Measurements from ENCODE around the gene FAM222A.

Gene FAM222A

DNA sequence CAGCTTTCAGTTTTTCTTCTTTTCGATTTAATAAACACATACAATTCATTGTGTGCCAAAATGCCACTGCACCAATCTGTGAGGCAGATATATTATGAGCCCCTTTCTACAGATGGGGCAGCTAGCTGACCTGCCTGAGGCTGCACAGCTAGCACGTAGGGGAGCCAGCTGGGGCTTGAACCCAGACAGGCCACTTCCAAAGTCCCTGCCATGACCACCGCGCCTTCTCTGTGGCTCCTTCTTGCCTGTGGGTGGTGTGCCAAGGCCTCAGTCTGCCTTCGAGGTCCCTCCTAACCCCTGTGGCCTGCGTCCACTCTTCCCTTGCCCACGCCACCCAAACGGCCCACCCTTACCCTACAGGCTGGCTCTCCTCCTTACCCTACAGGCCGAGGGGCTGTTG, 16.2 kb downstream of the FAM222A start:
- no peak overlapping the region for H3K4me3 Mint-ChIP-seq
- DNase-seq (ENCODE audit: low spot score in 2 of 2) (no peak), ATAC-seq (ENCODE audit: low read depth) (no peak)
- H3K9me3 Mint-ChIP-seq: no peaks in the 10 kb centered on the region
- H3K4me1 Mint-ChIP-seq: no peaks in the 10 kb centered on the region
- H3K27ac Mint-ChIP-seq: no peak overlapping the region
- H3K36me3 Mint-ChIP-seq: no peaks in the 10 kb centered on the region
- H3K27me3 Mint-ChIP-seq: peaks cover 6% of the 10 kb centered on the region

DNA sequence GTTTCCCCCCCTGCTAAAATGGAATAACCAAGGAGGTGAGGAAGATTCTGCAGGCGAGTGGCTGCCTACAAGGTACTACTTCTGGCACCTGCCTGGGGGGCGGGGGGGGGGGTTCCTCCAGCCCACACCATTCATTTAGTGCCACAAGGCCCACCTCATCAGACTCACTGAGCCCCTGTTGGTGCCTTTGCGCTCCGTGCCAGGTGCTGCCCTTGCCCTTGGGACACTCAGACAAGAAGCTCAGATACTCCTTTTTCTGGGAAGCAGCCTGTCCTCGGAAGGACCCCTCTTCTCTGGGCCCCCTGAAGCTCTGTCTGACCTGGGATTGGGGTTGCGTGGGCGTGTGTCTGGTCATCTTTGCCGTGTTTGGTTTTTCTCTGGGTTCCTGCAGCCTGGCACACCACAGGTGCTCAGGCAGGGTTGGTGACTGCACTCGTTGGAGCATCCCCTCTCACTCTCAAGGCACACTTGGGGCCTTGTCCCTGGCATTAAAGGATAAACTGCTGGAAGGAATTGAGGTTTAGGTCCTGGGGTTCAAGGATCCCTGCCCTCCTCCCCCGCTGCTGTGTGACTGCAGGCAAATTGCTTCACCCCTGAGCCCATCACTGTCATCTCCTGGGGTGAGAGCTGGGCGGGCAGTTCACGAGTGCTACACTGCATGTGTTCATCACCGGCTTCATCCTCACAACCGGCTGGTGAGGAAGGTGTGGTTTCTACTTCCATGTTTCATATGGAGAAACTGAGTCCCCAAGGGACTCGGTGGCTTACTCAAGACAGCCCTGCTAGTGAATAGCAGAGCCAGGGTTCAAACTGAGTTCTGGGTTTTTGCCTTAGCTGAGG, 16.9 kb downstream of the FAM222A start:
- Mint-ChIP-seq H3K4me3 (no peak overlapping the region), H3K27ac (no peak overlapping the region), H3K36me3 (no peaks in the 10 kb centered on the region), H3K9me3 (no peaks in the 10 kb centered on the region), H3K4me1 (no peaks in the 10 kb centered on the region), H3K27me3 (peaks cover 9% of the 10 kb centered on the region)
- ATAC-seq (ENCODE audit: low read depth) (no peak), DNase-seq (ENCODE audit: low spot score in 2 of 2) (no peak)

DNA sequence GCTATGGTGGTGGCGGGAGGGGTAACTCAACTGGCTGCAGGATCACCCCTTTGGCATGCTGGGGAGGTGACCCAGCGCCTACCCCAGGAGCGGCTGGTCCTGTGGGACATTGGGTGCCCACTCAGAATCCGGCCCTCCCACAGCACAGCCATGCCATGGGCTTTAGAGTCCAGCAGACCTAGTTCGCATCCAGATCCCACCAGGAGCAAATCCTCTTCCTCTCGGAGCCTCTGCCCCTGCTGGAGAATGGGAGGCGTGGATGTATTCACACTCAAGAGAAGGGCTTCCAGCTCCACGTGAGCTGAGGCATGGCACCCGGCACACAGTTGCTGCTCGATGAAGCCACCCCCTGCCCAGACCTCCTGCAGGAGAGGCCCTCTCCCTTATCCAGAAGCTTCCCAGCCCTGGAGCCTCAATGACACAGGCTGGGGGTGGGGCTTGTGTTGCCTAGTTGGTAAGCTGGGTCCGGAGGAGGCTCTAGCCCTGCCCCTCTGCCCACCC, 17.7 kb downstream of the FAM222A start:
- ATAC-seq (ENCODE audit: low read depth) (no peak), DNase-seq (ENCODE audit: low spot score in 2 of 2) (no peak)
- H3K4me3 Mint-ChIP-seq: no peak overlapping the region
- H3K27me3 Mint-ChIP-seq: peaks cover 9% of the 10 kb centered on the region
- no peaks in the 10 kb centered on the region for H3K9me3 Mint-ChIP-seq
- H3K4me1 Mint-ChIP-seq: no peaks in the 10 kb centered on the region
- no peaks in the 10 kb centered on the region for H3K36me3 Mint-ChIP-seq
- H3K27ac Mint-ChIP-seq: no peak overlapping the region

DNA sequence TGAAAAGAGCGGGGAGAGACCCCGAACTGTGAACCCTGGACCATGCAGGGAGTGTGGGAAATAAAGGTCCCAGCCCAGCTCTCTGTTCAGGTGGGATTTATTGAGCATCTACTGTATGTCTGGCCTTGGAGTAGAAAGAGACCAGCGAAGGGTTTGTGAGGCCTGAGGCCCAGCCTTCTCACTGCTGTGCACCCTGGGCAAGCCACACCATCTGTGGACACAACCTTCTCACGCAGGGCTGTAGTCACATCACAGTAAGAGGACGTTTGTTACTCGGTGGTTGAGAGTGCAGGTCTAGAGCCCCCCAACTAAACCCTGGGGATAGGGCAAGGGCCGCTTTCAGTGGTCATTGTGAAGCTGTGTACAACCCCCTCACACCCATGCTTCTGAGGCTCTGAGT, 18.2 kb downstream of the FAM222A start:
- Mint-ChIP-seq H3K4me3 (no peak overlapping the region), H3K27ac (no peak overlapping the region), H3K9me3 (no peaks in the 10 kb centered on the region), H3K36me3 (no peaks in the 10 kb centered on the region), H3K27me3 (peaks cover 14% of the 10 kb centered on the region), H3K4me1 (no peaks in the 10 kb centered on the region)
- DNase-seq (ENCODE audit: low spot score in 2 of 2): no peak
- ATAC-seq (ENCODE audit: low read depth): no peak

DNA sequence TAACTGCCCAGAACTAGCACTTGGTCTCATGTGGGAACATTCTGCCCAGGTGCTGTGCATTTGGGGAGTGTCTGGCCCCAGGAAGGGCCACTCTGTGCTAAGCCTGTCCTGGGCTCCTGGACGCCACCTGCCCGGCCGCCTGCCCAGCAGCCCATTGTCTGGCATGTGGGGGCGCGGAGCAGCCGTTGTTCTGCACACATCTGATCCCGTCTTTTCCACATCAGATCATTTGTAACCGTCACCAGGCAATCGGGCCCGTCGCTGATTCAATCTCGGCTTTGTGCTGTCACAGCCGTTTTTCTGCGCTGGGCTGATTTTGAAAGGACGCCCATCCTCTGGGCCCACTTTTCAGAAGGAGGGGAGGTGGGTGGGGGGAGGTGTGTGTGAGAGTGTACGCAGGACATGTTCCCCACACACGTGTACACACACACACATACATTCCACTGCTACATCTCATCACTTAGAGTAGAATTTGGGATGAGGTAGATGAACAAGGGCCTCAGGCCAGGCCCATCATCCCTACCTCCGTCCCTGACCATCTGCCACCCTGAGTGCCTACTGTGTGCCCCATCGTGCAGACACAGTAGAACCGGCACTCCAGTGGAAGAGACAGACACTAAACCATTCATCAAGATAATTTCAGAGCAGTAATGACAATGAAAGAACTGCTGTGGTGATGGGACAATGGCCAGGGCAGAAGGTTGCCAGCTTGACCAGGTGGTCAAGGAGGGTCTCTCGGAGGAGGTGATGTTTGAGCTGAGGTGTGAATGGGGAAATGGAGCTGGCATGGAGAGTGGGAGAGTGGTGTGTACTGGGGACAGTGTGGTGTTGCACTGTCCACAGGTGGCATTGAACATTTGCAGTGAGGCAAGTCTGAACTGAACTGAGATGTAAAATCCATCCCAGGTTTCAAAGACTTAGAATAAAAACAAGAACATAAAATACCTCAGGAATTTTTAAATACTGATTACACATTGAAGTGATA, 19.0 kb downstream of the FAM222A start:
- DNase-seq (ENCODE audit: low spot score in 2 of 2) (no peak), ATAC-seq (ENCODE audit: low read depth) (no peak)
- Mint-ChIP-seq H3K9me3 (no peaks in the 10 kb centered on the region), H3K4me1 (no peaks in the 10 kb centered on the region), H3K36me3 (no peaks in the 10 kb centered on the region), H3K27me3 (peaks cover 16% of the 10 kb centered on the region), H3K27ac (no peak overlapping the region), H3K4me3 (no peak overlapping the region)

DNA sequence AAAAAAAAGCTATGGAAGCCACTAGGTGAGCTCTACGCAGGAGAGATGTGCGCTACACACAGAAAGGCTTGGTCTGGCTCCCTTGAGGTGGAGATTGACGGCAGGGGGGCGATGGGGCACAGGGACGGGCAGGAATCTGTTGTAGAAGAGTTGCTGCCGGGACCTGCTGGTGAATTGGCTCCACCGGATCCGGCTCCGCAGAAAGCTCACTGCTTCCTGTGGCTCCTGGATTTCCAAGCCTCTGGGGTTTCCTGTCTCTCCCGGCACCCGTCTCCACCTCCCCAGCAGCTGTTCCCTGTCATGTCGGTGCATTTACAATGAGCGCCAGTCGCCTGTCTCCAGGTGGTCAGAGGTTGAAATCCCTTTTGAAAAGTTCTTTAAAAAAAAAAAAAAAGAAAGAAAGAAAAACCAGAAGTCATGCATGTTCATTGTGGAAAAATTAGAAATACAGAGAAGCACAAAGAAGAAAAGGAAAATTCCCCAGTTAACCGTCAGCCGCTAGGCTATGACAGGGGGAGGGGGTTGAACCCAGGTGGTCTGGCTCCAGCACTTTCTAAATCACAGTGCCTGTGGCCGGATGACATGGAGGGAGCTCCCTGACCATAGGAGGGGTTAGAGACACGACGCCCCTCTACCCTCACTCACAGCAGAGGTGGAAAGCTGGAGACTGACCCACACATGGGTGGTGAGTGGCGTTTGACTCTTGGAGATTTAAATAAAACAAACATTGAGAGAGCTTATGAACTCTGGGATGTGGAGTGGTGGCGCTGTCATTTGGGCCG, 20.8 kb downstream of the FAM222A start:
- H3K9me3 Mint-ChIP-seq: no peaks in the 10 kb centered on the region
- DNase-seq (ENCODE audit: low spot score in 2 of 2): no peak
- H3K4me1 Mint-ChIP-seq: no peaks in the 10 kb centered on the region
- no peak for ATAC-seq (ENCODE audit: low read depth)
- H3K27ac Mint-ChIP-seq: no peak overlapping the region
- H3K4me3 Mint-ChIP-seq: no peak overlapping the region
- H3K36me3 Mint-ChIP-seq: no peaks in the 10 kb centered on the region
- H3K27me3 Mint-ChIP-seq: peaks cover 18% of the 10 kb centered on the region

DNA sequence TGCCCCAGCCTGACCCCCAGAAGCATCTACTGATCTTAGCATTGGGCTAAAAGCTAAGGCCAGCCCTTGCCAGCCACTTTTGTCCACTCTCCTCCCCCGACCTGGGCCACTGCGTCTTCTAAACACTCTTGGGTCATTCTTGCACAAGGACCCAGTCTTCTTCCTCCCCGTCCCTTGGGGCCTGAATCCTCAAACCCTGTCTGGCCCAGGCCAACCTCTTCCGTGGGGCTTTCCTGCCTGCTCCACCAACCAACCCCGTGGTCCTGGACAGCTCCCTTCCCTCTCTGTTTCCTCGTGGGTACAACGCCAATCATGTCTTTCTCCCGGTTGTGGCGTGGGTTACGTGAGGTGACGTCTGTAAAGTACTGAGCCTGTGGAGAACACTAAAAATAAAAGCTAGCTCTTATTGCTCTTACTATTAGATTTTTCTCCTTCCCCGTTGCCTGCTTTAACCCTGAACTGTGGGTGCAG, 21.5 kb downstream of the FAM222A start:
- Mint-ChIP-seq H3K36me3 (no peaks in the 10 kb centered on the region), H3K9me3 (no peaks in the 10 kb centered on the region), H3K27ac (no peak overlapping the region), H3K27me3 (peaks cover 18% of the 10 kb centered on the region), H3K4me3 (no peak overlapping the region), H3K4me1 (no peaks in the 10 kb centered on the region)
- no peak for ATAC-seq (ENCODE audit: low read depth)
- no peak for DNase-seq (ENCODE audit: low spot score in 2 of 2)

DNA sequence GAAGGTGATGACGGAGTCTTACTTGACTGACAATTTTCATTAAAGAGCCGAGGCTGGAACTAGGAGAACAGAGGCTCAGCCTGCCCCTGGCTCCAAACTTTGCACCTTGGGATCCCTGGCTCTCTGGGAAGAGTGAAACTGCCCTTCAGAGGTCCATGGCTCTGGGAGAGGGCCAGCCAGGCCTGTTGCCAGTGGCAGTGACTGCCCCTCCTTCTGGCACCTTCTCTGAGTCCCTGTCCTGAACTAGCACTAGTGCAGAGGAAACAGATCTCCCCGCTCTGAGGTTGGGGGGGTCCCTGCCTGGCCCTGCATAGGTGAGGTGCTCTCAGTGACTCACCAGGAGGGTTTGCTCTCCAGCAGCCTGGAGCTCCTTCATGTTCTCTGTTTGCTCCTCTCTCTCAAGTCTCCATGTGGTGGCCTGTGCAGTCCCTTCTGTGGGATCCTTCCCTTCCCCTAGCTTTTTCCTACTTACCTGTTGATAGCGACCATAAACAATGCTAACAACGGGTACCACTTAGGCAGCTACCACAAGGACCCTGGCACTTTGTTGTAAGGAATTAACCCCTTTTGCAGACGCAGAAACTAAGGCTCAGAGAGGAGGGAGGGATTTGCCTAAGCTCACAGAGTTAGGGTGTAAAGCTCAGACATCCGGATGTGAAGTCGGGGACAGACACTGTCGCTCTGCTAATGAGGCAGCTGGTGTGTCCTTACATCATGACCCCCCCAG, 22.4 kb downstream of the FAM222A start:
- Mint-ChIP-seq H3K4me1 (no peaks in the 10 kb centered on the region), H3K4me3 (no peak overlapping the region), H3K9me3 (no peaks in the 10 kb centered on the region), H3K36me3 (no peaks in the 10 kb centered on the region), H3K27me3 (peaks cover 22% of the 10 kb centered on the region), H3K27ac (no peak overlapping the region)
- DNase-seq (ENCODE audit: low spot score in 2 of 2) (no peak), ATAC-seq (ENCODE audit: low read depth) (no peak)

DNA sequence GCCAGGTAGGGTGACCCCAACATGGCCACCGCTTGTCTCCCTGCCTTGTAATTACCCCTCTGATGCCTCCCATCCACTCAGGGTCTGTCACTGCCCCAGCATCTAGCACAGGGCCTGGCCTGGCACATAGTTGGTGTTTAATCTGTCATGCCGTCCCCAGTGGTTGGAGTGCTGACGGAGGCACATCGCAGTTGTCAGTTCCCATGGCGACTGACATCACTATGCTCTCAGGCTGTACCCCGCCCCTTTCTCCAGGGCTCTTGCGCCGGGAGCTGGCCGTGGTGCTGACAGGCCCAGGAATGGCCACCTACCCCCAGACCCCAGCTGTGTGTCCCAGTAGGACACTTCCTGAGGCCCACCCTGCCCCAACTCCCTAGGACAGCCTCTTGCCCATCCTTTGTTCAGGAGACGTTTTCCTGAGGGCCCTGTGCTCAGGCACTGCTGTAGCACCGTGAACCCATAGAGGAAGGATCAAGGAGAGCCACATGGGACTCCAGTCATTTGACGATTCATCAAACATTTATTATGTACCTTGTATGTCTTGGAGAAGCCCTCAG, 23.0 kb downstream of the FAM222A start:
- Mint-ChIP-seq H3K36me3 (no peaks in the 10 kb centered on the region), H3K4me3 (no peak overlapping the region), H3K27me3 (peaks cover 22% of the 10 kb centered on the region), H3K9me3 (no peaks in the 10 kb centered on the region), H3K27ac (no peak overlapping the region), H3K4me1 (no peaks in the 10 kb centered on the region)
- DNase-seq (ENCODE audit: low spot score in 2 of 2) (no peak), ATAC-seq (ENCODE audit: low read depth) (peak; percentile 63)

DNA sequence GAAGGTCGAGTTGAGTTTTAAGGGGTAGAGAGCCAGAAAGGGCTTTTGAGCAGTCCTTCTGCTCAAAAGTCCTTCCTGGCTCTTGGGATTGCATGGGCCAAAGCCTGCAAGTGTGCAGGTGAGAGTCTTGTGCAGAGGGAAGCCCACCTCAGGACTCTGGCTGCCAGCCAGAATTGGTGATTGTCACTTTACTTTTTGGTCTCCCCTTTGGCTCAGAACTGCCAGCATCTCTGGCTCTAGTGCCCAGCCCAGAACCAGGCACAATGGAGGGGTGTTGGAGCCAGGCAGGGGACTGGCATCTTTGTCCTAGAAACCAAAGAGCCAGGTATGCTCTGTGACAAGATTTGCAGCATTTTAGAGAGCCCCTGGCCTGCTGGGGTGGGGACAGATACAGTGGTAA, 23.5 kb downstream of the FAM222A start:
- ATAC-seq (ENCODE audit: low read depth) (no peak), DNase-seq (ENCODE audit: low spot score in 2 of 2) (no peak)
- Mint-ChIP-seq H3K4me3 (no peak overlapping the region), H3K9me3 (no peaks in the 10 kb centered on the region), H3K4me1 (no peaks in the 10 kb centered on the region), H3K27me3 (peaks cover 22% of the 10 kb centered on the region), H3K27ac (no peak overlapping the region), H3K36me3 (no peaks in the 10 kb centered on the region)

DNA sequence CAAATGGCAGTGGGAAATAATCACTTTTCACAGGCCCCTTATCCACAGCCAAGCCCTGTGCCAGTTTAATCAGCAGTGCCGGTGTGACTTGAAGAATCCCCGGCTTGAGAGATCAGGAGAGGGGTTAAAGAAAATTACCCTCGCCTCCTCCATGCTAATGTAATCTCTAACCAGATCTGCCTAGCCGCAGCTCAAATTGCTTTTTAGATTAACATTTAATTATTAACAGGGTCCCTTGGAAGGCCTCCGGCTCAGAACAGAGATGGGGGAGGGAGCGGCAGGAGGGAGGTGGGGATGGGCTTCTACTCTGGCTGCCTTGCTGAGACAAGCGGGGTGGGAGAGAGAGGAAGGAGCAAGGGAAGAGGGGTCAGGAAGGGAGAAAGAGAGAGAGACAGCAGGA, 24.0 kb downstream of the FAM222A start:
- Mint-ChIP-seq H3K27me3 (peaks cover 22% of the 10 kb centered on the region), H3K4me1 (no peaks in the 10 kb centered on the region), H3K9me3 (no peaks in the 10 kb centered on the region), H3K4me3 (no peak overlapping the region), H3K27ac (no peak overlapping the region), H3K36me3 (no peaks in the 10 kb centered on the region)
- no peak for ATAC-seq (ENCODE audit: low read depth)
- no peak for DNase-seq (ENCODE audit: low spot score in 2 of 2)

DNA sequence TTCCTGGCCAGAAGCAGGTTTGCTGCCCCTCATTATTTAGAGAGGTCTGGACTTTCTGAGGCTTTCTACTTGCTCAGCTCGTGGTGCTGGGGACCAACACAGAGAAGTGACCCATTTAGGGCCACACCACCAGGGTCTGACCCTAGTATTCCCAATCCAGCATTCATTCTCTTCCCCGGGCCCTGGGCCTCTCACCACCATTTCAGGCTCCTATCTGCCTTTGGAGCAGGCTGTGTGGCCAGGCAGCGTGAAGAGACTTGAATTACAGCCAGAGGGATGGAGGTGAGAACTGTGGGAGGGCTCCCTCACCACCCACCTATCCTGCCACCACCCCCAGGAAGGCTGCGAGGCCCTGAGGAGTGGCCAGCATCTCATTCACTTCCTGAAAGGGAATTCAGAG, 24.6 kb downstream of the FAM222A start:
- Mint-ChIP-seq H3K4me3 (no peak overlapping the region), H3K36me3 (no peaks in the 10 kb centered on the region), H3K27me3 (peaks cover 19% of the 10 kb centered on the region), H3K27ac (no peak overlapping the region), H3K9me3 (no peaks in the 10 kb centered on the region), H3K4me1 (no peaks in the 10 kb centered on the region)
- ATAC-seq (ENCODE audit: low read depth) (no peak), DNase-seq (ENCODE audit: low spot score in 2 of 2) (no peak)
